ENCODE results near the gene SLC27A4. TPM values are rescaled to one million over a fixed set of nuclear protein-coding genes. Genes with fewer than 3 reads are reported as not detected.

The SLC27A4 gene
- total and polyA plus RNA-seq, 7 experiments from 2014 or later = 6.1 to 20.1 (median 10.1) TPM

DNA sequence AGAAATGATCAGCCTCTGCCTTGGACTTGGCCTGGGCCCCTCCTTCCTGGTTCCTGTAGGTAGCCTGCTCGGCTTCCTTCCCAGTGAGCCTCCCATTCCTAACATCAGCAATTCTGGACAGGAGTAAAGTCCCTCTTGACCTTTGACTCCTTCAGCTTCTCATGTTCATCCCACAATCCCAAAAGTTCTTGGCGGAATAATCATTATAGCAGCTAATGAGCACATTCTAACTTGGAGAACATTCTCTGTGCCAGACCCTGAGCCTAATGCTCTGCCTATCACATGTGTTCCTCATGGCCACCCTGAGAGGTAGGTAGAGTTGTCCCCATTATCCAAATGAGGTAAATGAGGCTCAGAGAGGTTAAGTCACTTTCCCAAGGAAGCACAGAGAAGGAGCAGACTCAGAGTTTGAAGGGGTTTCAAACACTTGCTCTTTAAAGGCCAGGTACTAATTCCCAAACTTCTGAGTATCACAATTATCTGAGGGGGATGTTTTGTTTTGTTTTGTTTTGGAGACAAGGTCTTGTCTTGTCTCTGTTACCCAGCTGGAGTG, 43.0 kb upstream of the SLC27A4 start:
- Mint-ChIP-seq H3K9me3 (peaks cover 0 to 1% (median 0%) of the 10 kb centered on the region in 11 donors), H3K27ac (peak overlapping the region in 1 of 9 donors; percentile 47), H3K27me3 (no peaks in the 10 kb centered on the region), H3K36me3 (peaks cover 0 to 4% (median 0%) of the 10 kb centered on the region in 5 donors), H3K4me1 (peaks cover 0 to 5% (median 4%) of the 10 kb centered on the region in 7 donors), H3K4me3 (no peak overlapping the region)
- Histone ChIP-seq H3K9me3 (ENCODE audit: control insufficient read depth in 2 of 3, low read length in 3 of 3) (no peaks in the 10 kb centered on the region), H3K4me3 (ENCODE audit: low read length) (no peak overlapping the region), H3K36me3 (ENCODE audit: control insufficient read depth in 2 of 3, insufficient read depth in 3 of 3, low read length in 3 of 3) (peaks cover 0 to under 1% (median 0%) of the 10 kb centered on the region in 3 experiments), H3K27me3 (ENCODE audit: control insufficient read depth in 2 of 2, insufficient read depth in 2 of 2, low read length in 2 of 2) (no peaks in the 10 kb centered on the region), H3K27ac (ENCODE audit: low read depth, low read length) (no peak overlapping the region), H3K4me1 (ENCODE audit: control insufficient read depth in 2 of 2, insufficient read depth in 2 of 2, low read length in 2 of 2) (no peaks in the 10 kb centered on the region)
- ATAC-seq = no peak
- ChIA-PET CTCF (interaction anchor here (1.0 to 2.3 kb wide), 2 partner anchors 111 to 123 kb away, joined by 3 to 4 read pairs; no protein-coding TSS in a partner anchor), POLR2A (no interaction called here)
- DNase-seq = no peak
- intact Hi-C loops (cut with micrococcal nuclease) = no loop called here

DNA sequence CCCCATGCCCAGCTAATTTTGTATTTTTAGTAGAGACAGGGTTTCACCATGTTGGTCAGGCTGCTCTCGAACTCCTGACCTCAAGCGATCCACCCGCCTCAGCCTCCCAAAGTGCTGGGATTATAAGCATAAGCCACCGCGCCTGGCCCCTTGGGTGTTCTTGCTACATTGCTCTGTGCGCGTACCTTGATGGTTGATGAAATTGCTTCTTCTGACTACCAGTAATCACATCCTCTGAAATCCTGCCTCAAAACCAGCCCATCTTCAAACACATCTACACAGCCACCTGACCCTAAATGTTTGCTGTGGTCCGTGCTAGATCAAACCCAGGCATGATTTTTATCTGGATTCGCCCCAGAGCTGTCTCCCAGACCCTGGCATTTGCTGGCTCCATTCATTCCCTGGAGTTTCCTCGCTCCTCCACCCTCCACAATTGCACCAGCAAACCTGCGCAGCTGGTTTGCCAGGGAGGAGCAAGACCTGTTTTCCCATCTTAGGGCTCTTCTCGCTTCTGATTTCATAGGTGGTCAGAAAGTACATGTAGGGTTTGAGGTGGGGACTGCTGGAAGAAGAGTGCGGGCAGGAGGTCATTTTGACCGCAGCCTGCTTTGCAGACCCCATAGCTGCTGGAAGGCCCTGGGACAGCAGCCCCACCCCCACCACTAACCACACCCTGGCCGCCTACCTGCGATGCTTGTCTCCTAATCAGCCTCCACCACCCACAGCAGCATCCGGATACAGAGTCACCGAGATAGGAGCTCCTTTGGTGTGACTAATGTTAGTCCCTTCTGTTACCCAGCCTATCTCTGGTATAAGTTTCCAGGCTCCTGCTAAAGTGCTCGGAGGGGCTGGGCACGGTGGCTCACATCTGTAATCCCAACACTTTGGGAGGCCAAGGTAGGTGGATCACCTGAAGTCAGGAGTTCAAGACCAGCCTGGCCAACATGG, 41.5 kb upstream of the SLC27A4 start:
- H3K9me3 Mint-ChIP-seq = peaks cover 0 to 1% (median 0%) of the 10 kb centered on the region in 11 donors
- no peak overlapping the region for H3K27ac ChIP-seq (ENCODE audit: low read depth, low read length)
- H3K27ac Mint-ChIP-seq = no peak overlapping the region
- no peak overlapping the region for H3K4me3 Mint-ChIP-seq
- H3K36me3 Mint-ChIP-seq = peaks cover 0 to 4% (median 0%) of the 10 kb centered on the region in 5 donors
- H3K36me3 ChIP-seq (ENCODE audit: control insufficient read depth in 2 of 3, insufficient read depth in 3 of 3, low read length in 3 of 3) = no peaks in the 10 kb centered on the region
- H3K4me3 ChIP-seq (ENCODE audit: low read length) = no peak overlapping the region
- no peak for ATAC-seq
- no peaks in the 10 kb centered on the region for H3K9me3 ChIP-seq (ENCODE audit: control insufficient read depth in 2 of 3, low read length in 3 of 3)
- intact Hi-C loops (cut with micrococcal nuclease) = no loop called here
- no peak for DNase-seq
- POLR2A ChIA-PET = no interaction called here
- CTCF ChIA-PET = interaction anchor here (1.4 to 2.3 kb wide), 2 partner anchors 43 to 121 kb away, joined by 4 to 6 read pairs; no protein-coding TSS in a partner anchor
- H3K27me3 Mint-ChIP-seq = no peaks in the 10 kb centered on the region
- H3K4me1 ChIP-seq (ENCODE audit: control insufficient read depth in 2 of 2, insufficient read depth in 2 of 2, low read length in 2 of 2) = no peaks in the 10 kb centered on the region
- peaks cover 0 to 5% (median 4%) of the 10 kb centered on the region in 7 donors for H3K4me1 Mint-ChIP-seq
- no peaks in the 10 kb centered on the region for H3K27me3 ChIP-seq (ENCODE audit: control insufficient read depth in 2 of 2, insufficient read depth in 2 of 2, low read length in 2 of 2)

DNA sequence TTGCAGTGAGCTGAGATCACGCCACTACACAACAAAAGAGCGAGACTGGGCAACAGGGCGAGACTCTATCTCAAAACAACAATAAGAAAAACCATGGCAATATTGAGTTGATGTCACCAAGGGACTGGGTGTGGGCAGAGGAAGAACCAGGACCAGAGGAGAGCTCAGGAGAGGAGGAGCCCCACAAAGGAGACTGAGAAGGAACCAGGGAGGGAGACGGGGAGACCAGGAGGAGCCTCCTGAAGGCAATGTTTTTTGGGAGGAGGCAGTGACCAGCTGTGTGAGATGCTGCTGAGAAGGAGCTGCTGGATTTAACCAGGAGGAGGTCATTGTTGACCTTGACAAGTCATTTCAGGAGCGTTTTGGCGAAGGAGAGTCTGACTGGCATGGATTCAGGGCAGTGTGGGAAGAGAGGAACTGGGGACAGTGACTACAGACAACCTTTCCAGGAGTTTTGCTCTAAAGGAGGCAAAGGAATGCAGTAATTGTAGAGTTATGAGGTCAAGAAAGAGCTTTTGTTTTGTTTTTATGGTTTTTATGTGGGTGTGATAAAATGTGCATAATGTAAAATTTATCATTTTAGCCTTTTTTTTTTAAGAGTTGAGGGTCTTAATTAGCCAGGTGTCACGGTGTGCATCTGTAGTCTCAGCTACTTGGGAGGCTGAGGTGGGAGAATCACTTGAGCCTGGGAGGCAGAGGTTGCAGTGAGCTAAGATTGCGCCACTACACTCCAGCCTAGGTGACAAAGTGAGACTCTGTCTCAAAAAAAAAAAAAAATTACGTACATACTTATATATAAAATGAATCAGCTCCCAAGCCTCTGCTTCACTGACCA, 36.0 kb upstream of the SLC27A4 start:
- DNase-seq (no peak), ATAC-seq (no peak)
- CTCF ChIA-PET = interaction anchor here (1.1 kb wide), 1 partner anchor 9 kb away, joined by 3 read pairs; no protein-coding TSS in a partner anchor
- Histone ChIP-seq H3K4me1 (ENCODE audit: control insufficient read depth in 2 of 2, insufficient read depth in 2 of 2, low read length in 2 of 2) (no peaks in the 10 kb centered on the region), H3K4me3 (ENCODE audit: low read length) (no peak overlapping the region), H3K27ac (ENCODE audit: low read depth, low read length) (no peak overlapping the region), H3K36me3 (ENCODE audit: control insufficient read depth in 2 of 3, insufficient read depth in 3 of 3, low read length in 3 of 3) (peaks cover 0 to 11% (median 2%) of the 10 kb centered on the region in 3 experiments), H3K27me3 (ENCODE audit: control insufficient read depth in 2 of 2, insufficient read depth in 2 of 2, low read length in 2 of 2) (no peaks in the 10 kb centered on the region), H3K9me3 (ENCODE audit: control insufficient read depth in 2 of 3, low read length in 3 of 3) (no peaks in the 10 kb centered on the region)
- POLR2A ChIA-PET = interaction anchor here (0.6 kb wide), 1 partner anchor 26 kb away, joined by 4 read pairs; no protein-coding TSS in a partner anchor
- intact Hi-C loops (cut with micrococcal nuclease) = no loop called here
- peak overlapping the region in 7 of 9 donors; percentile 2 to 86 (median 44) for H3K27ac Mint-ChIP-seq
- H3K4me3 Mint-ChIP-seq = no peak overlapping the region
- H3K27me3 Mint-ChIP-seq = no peaks in the 10 kb centered on the region
- peaks cover 0 to 7% (median 5%) of the 10 kb centered on the region in 5 donors for H3K36me3 Mint-ChIP-seq
- no peaks in the 10 kb centered on the region for H3K4me1 Mint-ChIP-seq
- no peaks in the 10 kb centered on the region for H3K9me3 Mint-ChIP-seq

DNA sequence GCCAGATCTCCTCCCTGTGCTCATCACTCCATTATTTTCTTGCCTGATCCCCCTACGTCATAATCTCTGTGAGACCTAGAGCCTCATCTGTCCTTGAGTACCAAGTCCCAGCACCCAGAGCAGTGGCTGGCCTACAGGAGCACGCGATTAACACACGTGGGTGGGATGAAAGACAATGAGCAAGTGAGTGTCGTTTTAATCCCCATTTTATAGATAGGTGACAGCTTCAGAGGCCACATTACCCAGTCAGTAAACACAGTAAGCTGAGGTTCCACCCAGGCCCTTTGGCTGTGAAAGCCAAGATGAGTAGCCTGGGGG, 35.4 kb upstream of the SLC27A4 start:
- DNase-seq (no peak), ATAC-seq (no peak)
- intact Hi-C loops (cut with micrococcal nuclease) = no loop called here
- H3K4me3 Mint-ChIP-seq = no peak overlapping the region
- Histone ChIP-seq H3K27me3 (ENCODE audit: control insufficient read depth in 2 of 2, insufficient read depth in 2 of 2, low read length in 2 of 2) (no peaks in the 10 kb centered on the region), H3K36me3 (ENCODE audit: control insufficient read depth in 2 of 3, insufficient read depth in 3 of 3, low read length in 3 of 3) (peaks cover 0 to 16% (median 5%) of the 10 kb centered on the region in 3 experiments), H3K4me1 (ENCODE audit: control insufficient read depth in 2 of 2, insufficient read depth in 2 of 2, low read length in 2 of 2) (no peaks in the 10 kb centered on the region), H3K4me3 (ENCODE audit: low read length) (no peak overlapping the region), H3K9me3 (ENCODE audit: control insufficient read depth in 2 of 3, low read length in 3 of 3) (no peaks in the 10 kb centered on the region), H3K27ac (ENCODE audit: low read depth, low read length) (no peak overlapping the region)
- H3K36me3 Mint-ChIP-seq = peaks cover 0 to 12% (median 5%) of the 10 kb centered on the region in 5 donors
- no peaks in the 10 kb centered on the region for H3K4me1 Mint-ChIP-seq
- no peaks in the 10 kb centered on the region for H3K27me3 Mint-ChIP-seq
- peak overlapping the region in 4 of 9 donors; percentile 2 to 73 (median 44) for H3K27ac Mint-ChIP-seq
- H3K9me3 Mint-ChIP-seq = no peaks in the 10 kb centered on the region
- CTCF ChIA-PET = interaction anchor here (1.1 kb wide), 1 partner anchor 10 kb away, joined by 3 read pairs; no protein-coding TSS in a partner anchor
- POLR2A ChIA-PET = no interaction called here

DNA sequence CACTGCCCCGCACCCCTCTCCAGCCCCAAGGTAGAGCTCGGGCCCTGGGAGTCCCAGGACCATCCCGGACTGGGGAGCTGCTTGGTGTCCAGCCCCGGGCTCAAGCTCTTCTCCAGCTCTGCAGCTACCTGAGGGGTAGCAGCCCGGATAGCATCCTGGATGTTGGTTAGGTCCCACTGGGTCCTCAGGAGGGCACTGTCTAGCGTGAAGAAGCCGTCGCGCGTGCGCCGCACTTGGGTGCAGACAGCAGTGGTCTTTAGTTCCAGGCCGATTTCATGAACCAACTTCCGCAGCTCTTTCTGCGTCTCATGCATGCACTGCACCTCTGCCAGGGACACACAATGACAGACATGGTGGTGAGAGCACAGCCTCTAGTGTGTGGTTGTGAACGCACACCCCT, 30.8 kb upstream of the SLC27A4 start:
- no peaks in the 10 kb centered on the region for H3K9me3 ChIP-seq (ENCODE audit: control insufficient read depth in 2 of 3, low read length in 3 of 3)
- H3K4me1 ChIP-seq (ENCODE audit: control insufficient read depth in 2 of 2, insufficient read depth in 2 of 2, low read length in 2 of 2) = no peaks in the 10 kb centered on the region
- Mint-ChIP-seq H3K9me3 (no peaks in the 10 kb centered on the region), H3K36me3 (peaks cover 0 to 25% (median 5%) of the 10 kb centered on the region in 5 donors), H3K27me3 (no peaks in the 10 kb centered on the region), H3K4me3 (no peak overlapping the region), H3K27ac (no peak overlapping the region), H3K4me1 (no peaks in the 10 kb centered on the region)
- POLR2A ChIA-PET = no interaction called here
- H3K27ac ChIP-seq (ENCODE audit: low read depth, low read length) = no peak overlapping the region
- no peak for DNase-seq
- intact Hi-C loops (cut with micrococcal nuclease) = no loop called here
- CTCF ChIA-PET = no interaction called here
- H3K36me3 ChIP-seq (ENCODE audit: control insufficient read depth in 2 of 3, insufficient read depth in 3 of 3, low read length in 3 of 3) = peaks cover 5 to 47% (median 7%) of the 10 kb centered on the region in 3 experiments
- H3K4me3 ChIP-seq (ENCODE audit: low read length) = no peak overlapping the region
- H3K27me3 ChIP-seq (ENCODE audit: control insufficient read depth in 2 of 2, insufficient read depth in 2 of 2, low read length in 2 of 2) = no peaks in the 10 kb centered on the region
- no peak for ATAC-seq

DNA sequence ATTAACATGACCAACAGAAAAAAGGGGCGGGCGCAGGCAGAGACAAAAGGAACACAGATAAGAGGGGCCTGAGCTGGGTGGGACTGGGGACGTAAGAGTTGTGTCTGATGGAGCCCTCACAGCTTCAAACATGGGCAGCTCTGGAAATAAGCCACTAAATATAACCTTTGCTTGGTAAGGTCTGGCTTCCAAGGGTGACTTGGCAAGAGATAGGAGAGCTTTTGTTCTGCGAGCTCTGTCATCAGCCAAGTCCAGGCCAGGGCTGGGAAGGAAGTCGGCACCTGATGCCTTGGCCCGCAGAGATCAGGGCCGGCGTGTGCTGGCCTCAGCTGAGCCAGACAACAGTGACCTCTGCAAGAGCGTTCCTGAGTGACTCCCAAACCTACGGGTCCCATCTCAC, 29.9 kb upstream of the SLC27A4 start:
- Histone ChIP-seq H3K4me1 (ENCODE audit: control insufficient read depth in 2 of 2, insufficient read depth in 2 of 2, low read length in 2 of 2) (no peaks in the 10 kb centered on the region), H3K9me3 (ENCODE audit: control insufficient read depth in 2 of 3, low read length in 3 of 3) (no peaks in the 10 kb centered on the region), H3K36me3 (ENCODE audit: control insufficient read depth in 2 of 3, insufficient read depth in 3 of 3, low read length in 3 of 3) (peaks cover 7 to 55% (median 8%) of the 10 kb centered on the region in 3 experiments), H3K27me3 (ENCODE audit: control insufficient read depth in 2 of 2, insufficient read depth in 2 of 2, low read length in 2 of 2) (no peaks in the 10 kb centered on the region), H3K4me3 (ENCODE audit: low read length) (no peak overlapping the region), H3K27ac (ENCODE audit: low read depth, low read length) (no peak overlapping the region)
- H3K27ac Mint-ChIP-seq = peak overlapping the region in 1 of 9 donors; percentile 26
- ChIA-PET CTCF (no interaction called here), POLR2A (interaction anchor here (0.7 kb wide), 1 partner anchor 889 kb away, joined by 5 read pairs; no protein-coding TSS in a partner anchor)
- DNase-seq (no peak), ATAC-seq (no peak)
- intact Hi-C loops (cut with micrococcal nuclease) = no loop called here
- no peaks in the 10 kb centered on the region for H3K27me3 Mint-ChIP-seq
- no peaks in the 10 kb centered on the region for H3K9me3 Mint-ChIP-seq
- H3K4me1 Mint-ChIP-seq = no peaks in the 10 kb centered on the region
- H3K4me3 Mint-ChIP-seq = no peak overlapping the region
- peaks cover 0 to 25% (median 5%) of the 10 kb centered on the region in 5 donors for H3K36me3 Mint-ChIP-seq

All from naive thymus-derived CD4-positive, alpha-beta T cell (primary cell).